ENCODE data around the gene RSBN1L. TPM values are rescaled to one million over a fixed set of nuclear protein-coding genes. Genes with fewer than 3 reads are reported as not detected.

The RSBN1L gene
- total and polyA plus RNA-seq, 2 of the 8 experiments (the other 6 are each of a cell fraction or from before 2014, with no cell fraction given), result 4.1 to 22.1 TPM

GRCh38 chr7:77655356-77655755 is 40.9 kb upstream of the RSBN1L start (continued):
- TF ChIP-seq HDAC2 (IDR thresholded peaks at IDR 0.05; ENCODE audit: borderline replicate concordance in 1 of 2, low read depth in 2 of 2, low read length in 2 of 2), result no peak

Measured in H1 (cell line).